ENCODE results near the gene GRM7.

DNA sequence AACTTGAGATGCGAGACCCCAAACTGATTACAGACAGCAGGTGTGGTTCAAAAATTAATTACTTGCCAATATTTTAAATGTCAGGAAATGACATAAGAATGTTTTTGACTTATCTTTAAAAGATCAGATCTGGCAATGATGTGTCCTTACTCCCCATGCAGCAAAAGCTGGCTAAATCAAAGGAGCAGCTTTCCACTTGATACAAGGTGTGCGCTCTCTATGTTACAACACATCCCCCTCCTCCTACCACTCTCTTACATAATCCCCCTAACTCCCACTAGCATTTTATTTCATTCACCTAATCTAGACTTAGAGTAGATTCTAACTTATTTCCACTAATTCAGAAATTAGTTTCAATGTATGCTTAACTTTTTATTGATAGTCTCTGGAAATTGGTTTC, 609.0 kb downstream of the GRM7 start:
- TF ChIP-seq POLR2A (IDR thresholded peaks at IDR 0.05), result no peak
- TF ChIP-seq, protein P1, sequence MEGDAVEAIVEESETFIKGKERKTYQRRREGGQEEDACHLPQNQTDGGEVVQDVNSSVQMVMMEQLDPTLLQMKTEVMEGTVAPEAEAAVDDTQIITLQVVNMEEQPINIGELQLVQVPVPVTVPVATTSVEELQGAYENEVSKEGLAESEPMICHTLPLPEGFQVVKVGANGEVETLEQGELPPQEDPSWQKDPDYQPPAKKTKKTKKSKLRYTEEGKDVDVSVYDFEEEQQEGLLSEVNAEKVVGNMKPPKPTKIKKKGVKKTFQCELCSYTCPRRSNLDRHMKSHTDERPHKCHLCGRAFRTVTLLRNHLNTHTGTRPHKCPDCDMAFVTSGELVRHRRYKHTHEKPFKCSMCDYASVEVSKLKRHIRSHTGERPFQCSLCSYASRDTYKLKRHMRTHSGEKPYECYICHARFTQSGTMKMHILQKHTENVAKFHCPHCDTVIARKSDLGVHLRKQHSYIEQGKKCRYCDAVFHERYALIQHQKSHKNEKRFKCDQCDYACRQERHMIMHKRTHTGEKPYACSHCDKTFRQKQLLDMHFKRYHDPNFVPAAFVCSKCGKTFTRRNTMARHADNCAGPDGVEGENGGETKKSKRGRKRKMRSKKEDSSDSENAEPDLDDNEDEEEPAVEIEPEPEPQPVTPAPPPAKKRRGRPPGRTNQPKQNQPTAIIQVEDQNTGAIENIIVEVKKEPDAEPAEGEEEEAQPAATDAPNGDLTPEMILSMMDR (IDR thresholded peaks at IDR 0.05), result no peak

All from adrenal gland (tissue), 5 donors.